Ovary (tissue), 9 donors: ENCODE data around the gene NLRC4. TPM values are rescaled to one million over a fixed set of nuclear protein-coding genes. Genes with fewer than 3 reads are reported as not detected.

Experiments
- DNase-seq, 5 donors: peaks; one replicate each; pipeline ENCODE4 v3.0.0-alpha.2; 2019 to 2020
- H3K27ac ChIP-seq, 2 donors: fragments of 200-600 bp; one replicate each; pipeline versions ENCODE4 v1.5.1 to v1.8.0; 2019 to 2022
- H3K27me3 ChIP-seq: fragments of 200-600 bp; one replicate; pipeline ENCODE4 v1.8.0; 2022
- H3K36me3 ChIP-seq: fragments of 200-600 bp; sonication (generic); one replicate; pipeline ENCODE4 v1.5.1; 2019
- H3K4me1 ChIP-seq: one replicate; pipeline ENCODE4 v1.8.1; 2013; ENCODE audit warnings: mild to moderate bottlenecking, moderate library complexity; ENCODE audit not compliant: insufficient read depth
- H3K4me3 ChIP-seq: fragments of 200-600 bp; sonication (generic); one replicate; pipeline ENCODE4 v1.5.1; 2017
- H3K9me3 ChIP-seq, 2 donors: fragments of 200-600 bp in 1 of 2; sonication (generic) in 1 of 2; one replicate each; pipeline versions ENCODE4 v1.5.1 to v1.8.1; 2013 to 2019; ENCODE audit warnings: mild to moderate bottlenecking in 1 of 2, moderate library complexity in 1 of 2
- CTCF ChIP-seq, 3 donors: fragments of 450-650 bp in 2 of 3; fragments of 200-600 bp in 1 of 3; IDR thresholded peaks; one replicate each; pipeline versions ENCODE4 v1.5.1 to v1.8.0; 2016 to 2022; ENCODE audit warnings: antibody characterized with exemption in 3 of 3, mild to moderate bottlenecking in 1 of 3
- EP300 ChIP-seq: sonication (generic); formaldehyde crosslinking; IDR thresholded peaks from one replicate; pipeline ENCODE4 v1.6.1; 2017; ENCODE audit warnings: antibody characterized with exemption
- POLR2A ChIP-seq: fragments of 450-650 bp; IDR thresholded peaks from one replicate; pipeline ENCODE4 v1.6.1; 2017; ENCODE audit warnings: antibody characterized with exemption, mild to moderate bottlenecking, moderate library complexity
- WGBS, 3 donors: extraction: QIAGEN DNeasy Blood & Tissue Kit in 1 of 3; methylation state at CpG; one replicate each; pipeline versions ENCODE4 v1.1.5 to v1.1.7; 2013 to 2017; 5-methylcytosine and 5-hydroxymethylcytosine counted together
- intact Hi-C, 4 donors: fragments of 100-400 bp; cut with DNase I; formaldehyde crosslinking; loops; one replicate each; pipeline versions ENCODE4 v1.11.0 to v1.15.1; 2022 to 2023
- polyA plus RNA-seq, 2 donors: library from polyadenylated mRNA; stranded (reverse); fragments of 200-250 nt in 1 of 2; fragments of 350-450 nt in 1 of 2; fragmentation: Illumina TruSeq in 1 of 2; extraction: RNeasy Lipid Tissue Mini Kit (QIAGEN cat#74804) in 1 of 2; gene quantifications; one replicate each; pipeline ENCODE4 v1.2.3, GENCODE V29; 2013 to 2014
- total RNA-seq, 7 donors: library from RNA; depleted of rRNA in 2 of 7; stranded (reverse); fragments of >200 nt in 2 of 7; fragmentation: NEBNext Ultra II Directional in 3 of 7; extraction: Animal tissue kit (Norgen Biotek cat#: 25700) in 3 of 7; gene quantifications; one replicate each; pipeline versions ENCODE4 v1.1.0 to v1.2.4, GENCODE V29; 2016 to 2023
- donor health status: DM: no; HTN: no; CAD: no; lungs with moderate emphysema.
- donor health status: DM: no; HTN: no; CAD: no.
- donor health status: Bipolar disorder and iron deficiency.
- donor health status: DM: yes; HTN: yes; CAD: no.
- donor health status: DM: no; HTN: no; CAD: no.
- donor health status: DM: yes; HTN: yes; CAD: no.

NLRC4 gene
- total and polyA plus RNA-seq, 9 donors = 0.15 to 1.8 (median 0.38) TPM

- Histone ChIP-seq H3K4me1 (no peaks in the 10 kb centered on the region), H3K9me3 (no peaks in the 10 kb centered on the region), H3K27ac (no peak overlapping the region), H3K27me3 (no peaks in the 10 kb centered on the region), H3K4me3 (no peak overlapping the region), H3K36me3 (no peaks in the 10 kb centered on the region)
- DNase-seq = no peak
- WGBS, 3 donors = 51 to 63% (median 60%) methylated on average over 2 of the region's 2 CpGs
- intact Hi-C loops = no loop called here
- TF ChIP-seq CTCF (IDR thresholded peaks at IDR 0.05) (no peak), EP300 (no peak), POLR2A (no peak)
Observed at GRCh38 chr2:32271063-32271462, 6.4 kb upstream of the NLRC4 start.

GRCh38 chr2:32262105-32262504, 2.6 kb downstream of the NLRC4 start:
- Histone ChIP-seq H3K4me1 (no peaks in the 10 kb centered on the region), H3K27ac (no peak overlapping the region), H3K4me3 (no peak overlapping the region), H3K27me3 (no peaks in the 10 kb centered on the region), H3K9me3 (no peaks in the 10 kb centered on the region), H3K36me3 (no peaks in the 10 kb centered on the region)
- intact Hi-C loops = no loop called here
- no peak for DNase-seq
- 88 to 94% (median 88%) methylated on average over 3 of the region's 3 CpGs for WGBS, 3 donors
- TF ChIP-seq CTCF (IDR thresholded peaks at IDR 0.05) (no peak), EP300 (no peak), POLR2A (no peak)

GRCh38 chr2:32260376-32260775, 4.3 kb downstream of the NLRC4 start:
- no peak for DNase-seq
- Histone ChIP-seq H3K27me3 (no peaks in the 10 kb centered on the region), H3K4me3 (no peak overlapping the region), H3K27ac (no peak overlapping the region), H3K36me3 (no peaks in the 10 kb centered on the region), H3K9me3 (no peaks in the 10 kb centered on the region), H3K4me1 (no peaks in the 10 kb centered on the region)
- 77 to 89% (median 85%) methylated on average over 2 of the region's 2 CpGs for WGBS, 3 donors
- TF ChIP-seq POLR2A (no peak), CTCF (IDR thresholded peaks at IDR 0.05) (no peak), EP300 (no peak)
- intact Hi-C loops = no loop called here

GRCh38 chr2:32258242-32258641, 6.4 kb downstream of the NLRC4 start:
- Histone ChIP-seq H3K4me1 (no peaks in the 10 kb centered on the region), H3K9me3 (no peaks in the 10 kb centered on the region), H3K4me3 (no peak overlapping the region), H3K27ac (no peak overlapping the region), H3K36me3 (no peaks in the 10 kb centered on the region), H3K27me3 (no peaks in the 10 kb centered on the region)
- no peak for TF ChIP-seq CTCF (IDR thresholded peaks at IDR 0.05)
- TF ChIP-seq EP300 = no peak
- TF ChIP-seq POLR2A = no peak
- WGBS, 3 donors = 70 to 76% (median 74%) methylated on average over 13 of the region's 13 CpGs
- DNase-seq = no peak
- intact Hi-C loops = no loop called here

GRCh38 chr2:32250290-32250689, 14.4 kb downstream of the NLRC4 start:
- Histone ChIP-seq H3K27ac (no peak overlapping the region), H3K9me3 (no peaks in the 10 kb centered on the region), H3K36me3 (no peaks in the 10 kb centered on the region), H3K27me3 (no peaks in the 10 kb centered on the region), H3K4me1 (no peaks in the 10 kb centered on the region), H3K4me3 (no peak overlapping the region)
- intact Hi-C loops = no loop called here
- no peak for DNase-seq
- TF ChIP-seq POLR2A (no peak), EP300 (no peak), CTCF (IDR thresholded peaks at IDR 0.05) (no peak)
- 80 to 84% (median 84%) methylated on average over 10 of the region's 10 CpGs for WGBS, 3 donors
